IMR-90 (cell line): Measurements from ENCODE around the gene RNU6-9. TPM values are rescaled to one million over a fixed set of nuclear protein-coding genes. Genes with fewer than 3 reads are reported as not detected.

ENCODE experiments used
- ATAC-seq: fragments of 200-7000 bp; cut with Tn5 transposase; 2 replicates; pipeline ENCODE4 v1.9.1; 2020; ENCODE audit warnings: low read depth, mild to moderate bottlenecking, moderate library complexity
- BruUV-seq: library from RNA; stranded (reverse); fragments of 400-500 nt; replicated peaks from 2 replicates; lab custom pipeline; 2021; lab: Mats Ljungman, UMichigan
- CTCF ChIA-PET: fragments of 300-600 bp; formaldehyde crosslinking; extraction: SDS; loops from one replicate; lab custom pipeline; 2021; ENCODE audit warnings: antibody characterized with exemption; lab: Yijun Ruan, JAX
- POLR2A ChIA-PET: fragments of 300-600 bp; sonication (Branson Sonifier 250); formaldehyde crosslinking; loops from one replicate; lab custom pipeline; 2022; ENCODE audit warnings: antibody characterized with exemption; ENCODE audit not compliant: unreplicated experiment; lab: Charles Lee
- DNase-seq: peaks from one replicate; pipeline ENCODE4 v3.0.0; 2013
- H2AFZ ChIP-seq: replicated peaks from 2 replicates; pipeline ENCODE3; 2013; ENCODE audit warnings: low read length, mild to moderate bottlenecking; ENCODE audit not compliant: poor library complexity
- H2AK5ac ChIP-seq: 2 replicates; pipeline ENCODE4 v1.6.1; 2013; ENCODE audit warnings: low read depth, low read length, inconsistent platforms
- H2AK9ac ChIP-seq: replicated peaks from 2 replicates; pipeline ENCODE3; 2013; ENCODE audit warnings: mild to moderate bottlenecking, low read depth, low read length, moderate library complexity; ENCODE audit not compliant: poor library complexity
- H2BK120ac ChIP-seq: 2 replicates; pipeline ENCODE4 v1.6.1; 2013; ENCODE audit warnings: low read depth, low read length, inconsistent platforms
- H2BK15ac ChIP-seq: 3 replicates; pipeline ENCODE4 v1.6.1; 2013; ENCODE audit warnings: low read depth, low read length, inconsistent platforms
- H2BK20ac ChIP-seq: 2 replicates; pipeline ENCODE4 v1.6.1; 2013; ENCODE audit warnings: low read depth, mild to moderate bottlenecking, inconsistent platforms, low read length, moderate library complexity
- H2BK5ac ChIP-seq: 2 replicates; pipeline ENCODE4 v1.6.1; 2013; ENCODE audit warnings: mild to moderate bottlenecking, low read depth, low read length, inconsistent platforms; ENCODE audit not compliant: poor library complexity, severe bottlenecking
- H3K14ac ChIP-seq: replicated peaks from 2 replicates; pipeline ENCODE4 v1.6.1; 2013; ENCODE audit warnings: low read depth, low read length, inconsistent platforms
- H3K18ac ChIP-seq: 2 replicates; pipeline ENCODE4 v1.6.1; 2013; ENCODE audit warnings: low read depth, low read length, control low read depth
- H3K23ac ChIP-seq: 2 replicates; pipeline ENCODE4 v1.6.1; 2013; ENCODE audit warnings: low read depth, low read length, inconsistent platforms
- H3K27ac ChIP-seq: 2 replicates; pipeline ENCODE4 v1.5.1; 2013; ENCODE audit warnings: mild to moderate bottlenecking, control low read depth, low read length; ENCODE audit not compliant: insufficient read depth
- H3K27me3 ChIP-seq: 2 replicates; pipeline ENCODE4 v1.6.1; 2013; ENCODE audit warnings: low read length; ENCODE audit not compliant: control insufficient read depth, insufficient read depth
- H3K36me3 ChIP-seq: 2 replicates; pipeline ENCODE4 v1.6.1; 2013; ENCODE audit warnings: low read length, mixed read lengths; ENCODE audit not compliant: control insufficient read depth, insufficient read depth
- H3K4ac ChIP-seq: 2 replicates; pipeline ENCODE4 v1.6.1; 2013; ENCODE audit warnings: low read depth, low read length, inconsistent platforms
- H3K4me1 ChIP-seq: 2 replicates; pipeline ENCODE4 v1.6.1; 2013; ENCODE audit warnings: low read length, mixed read lengths; ENCODE audit not compliant: control insufficient read depth, insufficient read depth
- H3K4me2 ChIP-seq: 2 replicates; pipeline ENCODE4 v1.6.1; 2013; ENCODE audit warnings: low read depth, mild to moderate bottlenecking, control low read depth, low read length, moderate library complexity
- H3K4me3 ChIP-seq: 2 replicates; pipeline ENCODE4 v1.5.1; 2013; ENCODE audit warnings: low read depth, mild to moderate bottlenecking, control low read depth, low read length, moderate library complexity; ENCODE audit not compliant: insufficient read depth
- H3K56ac ChIP-seq: 2 replicates; pipeline ENCODE4 v1.6.1; 2013; ENCODE audit warnings: low read length, inconsistent platforms; ENCODE audit not compliant: insufficient read depth; ENCODE audit errors: extremely low read depth
- H3K79me1 ChIP-seq, 2 experiments: 2 replicates each; pipeline ENCODE4 v1.6.1; 2013; ENCODE audit warnings: low read length in 2 of 2, inconsistent platforms in 1 of 2, low read depth in 1 of 2
- H3K9ac ChIP-seq: 2 replicates; pipeline ENCODE4 v1.6.1; 2013; ENCODE audit warnings: low read depth, low read length, control low read depth
- H3K9me1 ChIP-seq: 2 replicates; pipeline ENCODE4 v1.6.1; 2013; ENCODE audit warnings: low read length, inconsistent platforms; ENCODE audit not compliant: insufficient read depth
- H3K9me3 ChIP-seq: 2 replicates; pipeline ENCODE4 v1.6.1; 2013; ENCODE audit warnings: low read length; ENCODE audit not compliant: control insufficient read depth, insufficient read depth
- H4K20me1 ChIP-seq: 2 replicates; pipeline ENCODE4 v1.6.1; 2013; ENCODE audit warnings: low read length, inconsistent platforms; ENCODE audit not compliant: insufficient read depth
- H4K5ac ChIP-seq: 2 replicates; pipeline ENCODE4 v1.6.1; 2013; ENCODE audit warnings: mild to moderate bottlenecking, low read depth, low read length, control low read depth
- H4K8ac ChIP-seq, 2 experiments: 2 replicates each; pipeline ENCODE4 v1.6.1; 2013; ENCODE audit warnings: low read depth in 2 of 2, low read length in 2 of 2, control low read depth in 1 of 2, inconsistent platforms in 1 of 2
- H4K91ac ChIP-seq: 2 replicates; pipeline ENCODE4 v1.6.1; 2013; ENCODE audit warnings: low read depth, low read length, inconsistent platforms; ENCODE audit not compliant: insufficient read depth
- BHLHE40 ChIP-seq: fragments of 150-350 bp; IDR thresholded peaks from 2 replicates; pipeline ENCODE4 v1.6.1; 2016; ENCODE audit warnings: mild to moderate bottlenecking, low read depth, low read length
- CEBPB ChIP-seq: IDR thresholded peaks from 2 replicates; pipeline ENCODE4 v1.6.1; 2012; ENCODE audit warnings: low read depth, low read length, improper control_type of control experiment
- CHD1 ChIP-seq: IDR thresholded peaks from 2 replicates; pipeline ENCODE4 v1.6.1; 2012; ENCODE audit warnings: low read depth, low read length, improper control_type of control experiment
- CTCF ChIP-seq: conservative IDR thresholded peaks from 2 replicates; pipeline ENCODE4 v1.5.1; 2012; ENCODE audit warnings: mild to moderate bottlenecking, low read depth, low read length, improper control_type of control experiment
- FOS ChIP-seq: fragments of 150-350 bp; IDR thresholded peaks from 2 replicates; pipeline ENCODE4 v1.6.1; 2016; ENCODE audit warnings: low read depth, low read length
- MAFK ChIP-seq: IDR thresholded peaks from 2 replicates; pipeline ENCODE4 v1.6.1; 2012; ENCODE audit warnings: low read depth, low read length, improper control_type of control experiment
- MAZ ChIP-seq: IDR thresholded peaks from 2 replicates; pipeline ENCODE4 v1.6.1; 2012; ENCODE audit warnings: low read depth, mild to moderate bottlenecking, low read length, improper control_type of control experiment, moderate library complexity, borderline replicate concordance
- NFE2L2 ChIP-seq: fragments of 150-350 bp; IDR thresholded peaks from 2 replicates; pipeline ENCODE4 v1.6.1; 2016; ENCODE audit warnings: low read depth, mild to moderate bottlenecking, low read length
- POLR2A ChIP-seq: IDR thresholded peaks from 2 replicates; pipeline ENCODE4 v1.6.1; 2012; ENCODE audit warnings: mild to moderate bottlenecking, low read depth, low read length
- RAD21 ChIP-seq: IDR thresholded peaks from 2 replicates; pipeline ENCODE4 v1.6.1; 2012; ENCODE audit warnings: low read length, improper control_type of control experiment
- RCOR1 ChIP-seq: IDR thresholded peaks from 2 replicates; pipeline ENCODE4 v1.6.1; 2012; ENCODE audit warnings: mild to moderate bottlenecking, low read length, improper control_type of control experiment; ENCODE audit not compliant: insufficient replicate concordance
- RFX5 ChIP-seq: IDR thresholded peaks from 2 replicates; pipeline ENCODE4 v1.8.0; 2012; ENCODE audit warnings: low read depth, mild to moderate bottlenecking, low read length, moderate library complexity
- SMC3 ChIP-seq: fragments of 150-350 bp; IDR thresholded peaks from 2 replicates; pipeline ENCODE4 v1.6.1; 2016; ENCODE audit warnings: low read depth, mild to moderate bottlenecking, antibody characterized with exemption, low read length, moderate library complexity
- WGBS, 2 experiments: methylation state at CpG; one replicate each; pipeline versions ENCODE4 v1.1.5 to v1.1.7; 2013; ENCODE audit warnings: missing lambda C conversion rate in 2 of 2; ENCODE audit not compliant: insufficient read length in 1 of 2; ENCODE audit errors: extremely low coverage in 2 of 2; 5-methylcytosine and 5-hydroxymethylcytosine counted together
- dilution Hi-C: fragments of 300-500 bp; cut with HindIII; formaldehyde crosslinking; loops from one replicate; pipeline ENCODE4 v1.14.3; 2018; ENCODE audit warnings: low sequenced_read_pairs; ENCODE audit not compliant: unreplicated experiment
- in situ Hi-C: fragments of 300-500 bp; cut with MboI; formaldehyde crosslinking; loops from 3 replicates; pipeline ENCODE4 v1.14.3; 2019; ENCODE audit warnings: low sequenced_read_pairs, inconsistent platforms, mixed read lengths
- intact Hi-C: fragments of 100-400 bp; cut with micrococcal nuclease; formaldehyde crosslinking; loops from 2 replicates; pipeline ENCODE4 v1.10.0; 2022
- polyA plus RNA-seq, 3 experiments: library from polyadenylated mRNA; depleted of rRNA; stranded (reverse); fragments of >200 nt; gene quantifications; 2 replicates each; pipeline ENCODE4 v1.2.3, GENCODE V29; 2012; ENCODE audit warnings: low replicate concordance in 1 of 3
- total RNA-seq: library from RNA; depleted of rRNA; stranded (reverse); fragments of >200 nt; gene quantifications from 2 replicates; pipeline ENCODE4 v1.2.3, GENCODE V29; 2012
- TF ChIP-seq, protein P1 (sequence below): fragments of 150-350 bp; IDR thresholded peaks from 2 replicates; pipeline ENCODE4 v1.6.1; 2016; ENCODE audit warnings: low read depth, mild to moderate bottlenecking, low read length, moderate library complexity, borderline replicate concordance

RNU6-9 gene
- total and polyA plus RNA-seq, 2 of the 4 experiments (the other 2 are of a cell fraction): not detected

DNA sequence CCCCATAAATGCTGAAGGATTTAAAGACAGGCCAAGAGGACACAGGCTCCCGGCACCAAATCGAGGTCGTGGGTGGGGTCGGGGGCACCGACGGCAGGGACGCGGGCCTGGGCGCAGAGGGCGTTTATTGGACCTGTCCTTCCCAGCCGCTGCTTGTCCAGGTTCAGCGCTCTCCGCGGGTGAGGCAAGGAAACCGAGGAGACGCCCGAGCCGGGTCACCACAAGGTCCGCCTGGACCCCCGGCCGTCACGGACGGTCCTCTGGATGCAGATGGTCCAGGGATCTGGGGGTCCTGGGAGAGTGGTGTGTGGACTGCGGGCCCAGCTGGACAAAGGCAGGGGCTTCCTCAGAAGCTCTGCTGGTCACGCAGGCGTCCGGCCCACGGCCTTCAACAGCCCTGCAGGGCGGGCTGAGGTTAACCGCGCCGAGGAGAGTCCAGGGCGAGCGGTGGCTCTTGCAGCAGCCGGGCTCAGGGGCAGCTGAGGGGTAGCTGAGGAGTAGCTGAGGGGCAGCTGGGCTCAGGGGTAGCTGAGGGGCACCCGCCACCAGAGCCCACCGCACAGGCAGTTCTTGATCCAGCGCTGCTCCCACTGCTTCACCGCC is 25.3 kb upstream of the RNU6-9 start:
- H3K4ac ChIP-seq: no peak overlapping the region
- no peak overlapping the region for H4K91ac ChIP-seq
- TF ChIP-seq SMC3: no peak
- TF ChIP-seq CHD1: no peak
- TF ChIP-seq RCOR1: no peak
- no peak for TF ChIP-seq RFX5
- TF ChIP-seq, protein P1, sequence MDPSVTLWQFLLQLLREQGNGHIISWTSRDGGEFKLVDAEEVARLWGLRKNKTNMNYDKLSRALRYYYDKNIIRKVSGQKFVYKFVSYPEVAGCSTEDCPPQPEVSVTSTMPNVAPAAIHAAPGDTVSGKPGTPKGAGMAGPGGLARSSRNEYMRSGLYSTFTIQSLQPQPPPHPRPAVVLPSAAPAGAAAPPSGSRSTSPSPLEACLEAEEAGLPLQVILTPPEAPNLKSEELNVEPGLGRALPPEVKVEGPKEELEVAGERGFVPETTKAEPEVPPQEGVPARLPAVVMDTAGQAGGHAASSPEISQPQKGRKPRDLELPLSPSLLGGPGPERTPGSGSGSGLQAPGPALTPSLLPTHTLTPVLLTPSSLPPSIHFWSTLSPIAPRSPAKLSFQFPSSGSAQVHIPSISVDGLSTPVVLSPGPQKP: no peak
- TF ChIP-seq CEBPB: no peak
- no peak for TF ChIP-seq MAFK
- no peak for TF ChIP-seq FOS
- no peak for TF ChIP-seq CTCF
- TF ChIP-seq BHLHE40: no peak
- TF ChIP-seq MAZ: no peak
- no peak for TF ChIP-seq NFE2L2
- no peak for TF ChIP-seq POLR2A
- TF ChIP-seq RAD21: no peak
- no peak overlapping the region for H3K56ac ChIP-seq
- no peak overlapping the region for H2BK120ac ChIP-seq
- H3K36me3 ChIP-seq: peaks cover 16% of the 10 kb centered on the region
- no peak overlapping the region for H3K4me2 ChIP-seq
- no peak overlapping the region for H2BK5ac ChIP-seq
- no peak overlapping the region for H3K14ac ChIP-seq
- in situ Hi-C loops (no loop called here), intact Hi-C loops (loop anchor here (5.0 to 10.0 kb wide), 3 partner anchors 44 to 203 kb away; partner anchors contain the start of genes R3HDM4, RNF126 and WDR18), dilution Hi-C loops (no loop called here)
- H3K27ac ChIP-seq: no peak overlapping the region
- no peak overlapping the region for H3K18ac ChIP-seq
- no peaks in the 10 kb centered on the region for H3K9me3 ChIP-seq
- no peaks in the 10 kb centered on the region; the same call in 1 of the 2 replicates for H3K9me1 ChIP-seq
- no peak overlapping the region for H2AFZ ChIP-seq
- peaks cover 22% of the 10 kb centered on the region for H3K4me1 ChIP-seq
- H3K4me3 ChIP-seq: no peak overlapping the region
- peaks cover 16% of the 10 kb centered on the region for H4K20me1 ChIP-seq
- H2BK20ac ChIP-seq: no peak overlapping the region
- no peak overlapping the region for H3K9ac ChIP-seq
- H3K27me3 ChIP-seq: no peaks in the 10 kb centered on the region
- H3K23ac ChIP-seq: no peak overlapping the region
- peak overlapping the region; percentile 98 for H2AK5ac ChIP-seq
- no TSS peak for BruUV-seq
- peak overlapping the region; percentile 72 for H2AK9ac ChIP-seq
- H4K5ac ChIP-seq: no peak overlapping the region
- no peak overlapping the region for H2BK15ac ChIP-seq
- ATAC-seq (no peak), DNase-seq (no peak)
- WGBS, 2 experiments: 97% methylated on average over 12 of the region's 39 CpGs; no CpG with 5 or more reads in 1 of the 2 experiments
- no peak overlapping the region for H4K8ac ChIP-seq
- POLR2A ChIA-PET: no interaction called here
- H3K79me1 ChIP-seq: peaks cover 7 to 22% of the 10 kb centered on the region in 2 experiments; a peak in 2 of 4 replicates
- CTCF ChIA-PET: no interaction called here
